CD4-positive, alpha-beta memory T cell (primary cell): ENCODE measurements around the gene CAB39L. TPM values are rescaled to one million over a fixed set of nuclear protein-coding genes. Genes with fewer than 3 reads are reported as not detected.
"Not testable (repeated sequence)": the region's sequence is repeated elsewhere in the genome, so short reads cannot be mapped to it uniquely, and the experiment has no call there.

Experiments
- CTCF ChIA-PET: fragments of 350-600 bp; sonication (Branson Sonifier 250); formaldehyde crosslinking; loops from one replicate; lab custom pipeline; 2021; ENCODE audit warnings: inconsistent platforms; ENCODE audit not compliant: partially characterized antibody; lab: Charles Lee
- POLR2A ChIA-PET: fragments of 350-600 bp; sonication (Branson Sonifier 250); formaldehyde crosslinking; loops from one replicate; lab custom pipeline; 2021; ENCODE audit not compliant: partially characterized antibody; lab: Charles Lee
- DNase-seq, 5 donors: peaks; one replicate each; pipeline versions ENCODE4 v3.0.0 to v3.0.0-alpha.2; 2020 to 2022; ENCODE audit warnings: mixed read lengths in 1 of 5
- H3K27ac ChIP-seq: one replicate; pipeline ENCODE4 v1.7.0; 2013; ENCODE audit warnings: low read depth, low read length
- H3K27me3 ChIP-seq: 2 replicates; pipeline ENCODE4 v1.7.0; 2013; ENCODE audit warnings: mild to moderate bottlenecking, low read length, moderate library complexity; ENCODE audit not compliant: insufficient read depth
- H3K36me3 ChIP-seq: 2 replicates; pipeline ENCODE4 v1.7.0; 2013; ENCODE audit warnings: mild to moderate bottlenecking, low read length, moderate library complexity; ENCODE audit not compliant: insufficient read depth
- H3K4me1 ChIP-seq: 2 replicates; pipeline ENCODE4 v1.7.0; 2013; ENCODE audit warnings: mild to moderate bottlenecking, low read length, moderate library complexity; ENCODE audit not compliant: insufficient read depth
- H3K4me3 ChIP-seq, 2 donors: one replicate each; pipeline ENCODE4 v1.7.0; 2013; ENCODE audit warnings: low read length in 2 of 2, mild to moderate bottlenecking in 1 of 2
- H3K9me3 ChIP-seq, 2 donors: one replicate each; pipeline ENCODE4 v1.7.0; 2013; ENCODE audit warnings: low read length in 2 of 2, control low read depth in 1 of 2; ENCODE audit not compliant: control insufficient read depth in 1 of 2
- H3K27ac Mint-ChIP-seq, 7 donors: one replicate each; pipeline ENCODE4 v1.8.0; 2020 to 2021; ENCODE audit warnings: mixed read lengths in 7 of 7, mild to moderate bottlenecking in 6 of 7, inconsistent platforms in 3 of 7, moderate library complexity in 3 of 7
- H3K27me3 Mint-ChIP-seq, 2 donors: one replicate each; pipeline ENCODE4 v1.8.0; 2020 to 2021; ENCODE audit warnings: mixed read lengths in 2 of 2
- H3K36me3 Mint-ChIP-seq, 2 donors: one replicate each; pipeline ENCODE4 v1.8.0; 2020 to 2021; ENCODE audit warnings: mixed read lengths in 2 of 2, inconsistent platforms in 1 of 2, mild to moderate bottlenecking in 1 of 2
- H3K4me1 Mint-ChIP-seq, 4 donors: one replicate each; pipeline ENCODE4 v1.8.0; 2020 to 2021; ENCODE audit warnings: mixed read lengths in 4 of 4, mild to moderate bottlenecking in 1 of 4
- H3K4me3 Mint-ChIP-seq, 8 donors: one replicate each; pipeline ENCODE4 v1.8.0; 2020 to 2021; ENCODE audit warnings: mixed read lengths in 8 of 8, mild to moderate bottlenecking in 7 of 8, moderate library complexity in 6 of 8, inconsistent platforms in 3 of 8
- H3K9me3 Mint-ChIP-seq, 8 donors: one replicate each; pipeline ENCODE4 v1.8.0; 2020 to 2021; ENCODE audit warnings: mixed read lengths in 8 of 8, mild to moderate bottlenecking in 5 of 8, inconsistent platforms in 3 of 8, moderate library complexity in 1 of 8
- intact Hi-C: fragments of 100-400 bp; cut with micrococcal nuclease; formaldehyde crosslinking; loops from one replicate; pipeline ENCODE4 v1.15.1; 2023
- polyA plus RNA-seq, 2 donors: library from polyadenylated mRNA; unstranded; fragments of 300-500 nt; fragmentation: Illumina TruSeq; gene quantifications; one replicate each; pipeline ENCODE4 v1.2.3, GENCODE V29; 2021
- total RNA-seq, 2 experiments: library from RNA; stranded (reverse); gene quantifications; one replicate each; pipeline ENCODE4 v1.2.3, GENCODE V29; 2021

CAB39L gene
- total and polyA plus RNA-seq, 4 experiments from 2014 or later = 4.1 to 7.7 (median 6.1) TPM

DNA sequence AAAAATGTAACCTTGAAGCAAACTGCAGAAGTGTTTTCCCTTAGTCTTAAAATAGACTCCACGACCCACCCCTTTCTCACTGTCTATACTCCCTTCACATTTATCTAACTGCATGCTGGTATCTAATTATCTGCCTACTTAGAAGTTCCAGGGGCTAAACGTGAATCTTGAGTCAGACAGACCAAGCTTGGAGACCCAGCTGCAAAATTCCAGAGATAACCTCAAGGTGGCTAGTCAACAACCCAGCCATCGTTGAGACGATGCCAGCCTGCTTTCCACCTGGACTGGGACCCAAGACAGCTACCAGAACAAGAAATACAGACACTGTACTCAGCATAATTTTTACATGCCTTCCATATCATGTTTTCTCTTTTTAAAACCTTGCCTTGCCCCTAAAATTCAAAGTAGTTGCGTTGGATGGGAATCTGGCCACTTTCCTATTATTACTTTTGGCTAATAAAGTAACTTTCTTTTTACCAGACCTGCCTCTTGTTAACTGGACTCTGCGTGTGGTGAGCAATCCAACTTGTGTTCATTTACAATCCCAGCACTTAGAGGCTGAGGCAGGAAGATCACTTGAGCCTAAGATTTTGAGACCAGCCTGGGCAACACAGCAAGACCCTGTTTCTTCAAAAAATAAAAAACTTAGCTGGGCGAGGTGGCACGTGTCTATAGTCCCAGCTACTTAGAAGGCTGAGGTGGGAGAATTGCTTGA lies 113.9 kb downstream of the CAB39L start:
- intact Hi-C loops = no loop called here

DNA sequence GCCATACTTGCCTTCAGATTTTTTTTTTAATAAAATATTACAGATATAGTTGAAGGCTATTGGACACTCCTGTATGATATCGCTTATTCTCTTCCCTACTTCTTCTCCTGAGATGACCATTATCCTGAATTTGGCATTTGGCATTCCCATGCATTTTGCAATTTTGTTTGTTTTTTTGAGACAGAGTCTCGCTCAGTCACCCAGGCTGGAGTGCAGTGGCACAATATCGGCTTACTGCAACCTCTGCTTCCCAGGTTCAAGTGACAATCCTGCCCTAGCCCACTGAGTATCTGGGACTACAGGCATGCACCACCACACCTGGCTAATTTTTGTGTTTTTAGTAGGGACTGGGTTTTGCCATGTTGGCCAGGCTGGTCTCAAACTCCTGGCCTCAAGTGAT lies 116.7 kb downstream of the CAB39L start:
- H3K4me3 Mint-ChIP-seq = peak overlapping the region in 1 of 8 donors; percentile 33
- H3K4me1 ChIP-seq, intact Hi-C loops, H3K36me3 Mint-ChIP-seq, H3K27ac Mint-ChIP-seq, H3K27me3 Mint-ChIP-seq, H3K36me3 ChIP-seq, H3K4me1 Mint-ChIP-seq, H3K9me3 Mint-ChIP-seq, H3K9me3 ChIP-seq, H3K27me3 ChIP-seq, CTCF ChIA-PET, H3K4me3 ChIP-seq, POLR2A ChIA-PET, DNase-seq, H3K27ac ChIP-seq: not testable (repeated sequence)

More for the DNA sequence above, 113.9 kb downstream of the CAB39L start:
- ChIA-PET POLR2A (no interaction called here), CTCF (no interaction called here)
- Histone ChIP-seq H3K27me3 (no peaks in the 10 kb centered on the region), H3K27ac (no peak overlapping the region), H3K4me1 (no peaks in the 10 kb centered on the region), H3K9me3 (no peaks in the 10 kb centered on the region), H3K4me3 (no peak overlapping the region), H3K36me3 (no peaks in the 10 kb centered on the region)
- Mint-ChIP-seq H3K36me3 (peaks cover 0 to 3% of the 10 kb centered on the region in 2 donors), H3K4me3 (no peak overlapping the region), H3K4me1 (no peaks in the 10 kb centered on the region), H3K27me3 (peaks cover 0 to 1% of the 10 kb centered on the region in 2 donors), H3K27ac (no peak overlapping the region), H3K9me3 (no peaks in the 10 kb centered on the region)
- no peak for DNase-seq

- ChIA-PET CTCF (no interaction called here), POLR2A (no interaction called here)
- H3K27ac ChIP-seq = no peak overlapping the region
- no peaks in the 10 kb centered on the region for H3K4me1 ChIP-seq
- no peaks in the 10 kb centered on the region for H3K27me3 Mint-ChIP-seq
- H3K9me3 ChIP-seq = no peaks in the 10 kb centered on the region
- no peak overlapping the region for H3K4me3 Mint-ChIP-seq
- H3K36me3 ChIP-seq = no peaks in the 10 kb centered on the region
- intact Hi-C loops = no loop called here
- H3K27me3 ChIP-seq = no peaks in the 10 kb centered on the region
- H3K4me1 Mint-ChIP-seq = peaks cover under 1 to 3% (median 2%) of the 10 kb centered on the region in 4 donors
- no peaks in the 10 kb centered on the region for H3K36me3 Mint-ChIP-seq
- H3K9me3 Mint-ChIP-seq = no peaks in the 10 kb centered on the region
- H3K4me3 ChIP-seq = no peak overlapping the region
- DNase-seq = no peak
- H3K27ac Mint-ChIP-seq = no peak overlapping the region
Observed at GRCh38 chr13:49326222-49326917, 117.5 kb downstream of the CAB39L start.

GRCh38 chr13:49323344-49323743 lies 120.5 kb downstream of the CAB39L start:
- no peak for DNase-seq
- ChIA-PET POLR2A (no interaction called here), CTCF (no interaction called here)
- Mint-ChIP-seq H3K27me3 (no peaks in the 10 kb centered on the region), H3K4me3 (no peak overlapping the region), H3K9me3 (no peaks in the 10 kb centered on the region), H3K4me1 (peaks cover 9 to 13% (median 11%) of the 10 kb centered on the region in 4 donors), H3K36me3 (no peaks in the 10 kb centered on the region), H3K27ac (no peak overlapping the region)
- no peaks in the 10 kb centered on the region for H3K9me3 ChIP-seq
- intact Hi-C loops = no loop called here
- H3K4me1 ChIP-seq = peaks cover 5% of the 10 kb centered on the region
- H3K27me3 ChIP-seq = no peaks in the 10 kb centered on the region
- H3K4me3 ChIP-seq = no peak overlapping the region
- no peaks in the 10 kb centered on the region for H3K36me3 ChIP-seq
- no peak overlapping the region for H3K27ac ChIP-seq

GRCh38 chr13:49322702-49323101 lies 121.2 kb downstream of the CAB39L start:
- H3K4me1 Mint-ChIP-seq = peaks cover 9 to 13% (median 11%) of the 10 kb centered on the region in 4 donors
- no peaks in the 10 kb centered on the region for H3K27me3 Mint-ChIP-seq
- no peaks in the 10 kb centered on the region for H3K36me3 ChIP-seq
- CTCF ChIA-PET = interaction anchor here (0.5 kb wide), 1 partner anchor 101 kb away, joined by 3 read pairs; no protein-coding TSS in a partner anchor
- peaks cover 5% of the 10 kb centered on the region for H3K4me1 ChIP-seq
- no peak overlapping the region for H3K4me3 ChIP-seq
- DNase-seq = no peak
- intact Hi-C loops = no loop called here
- H3K27me3 ChIP-seq = no peaks in the 10 kb centered on the region
- no peak overlapping the region for H3K4me3 Mint-ChIP-seq
- H3K27ac Mint-ChIP-seq = peak overlapping the region in 1 of 7 donors; percentile 23
- POLR2A ChIA-PET = interaction anchor here (1.1 kb wide), 1 partner anchor 105 kb away, joined by 3 read pairs; no protein-coding TSS in a partner anchor
- H3K9me3 ChIP-seq = no peaks in the 10 kb centered on the region
- H3K36me3 Mint-ChIP-seq = peaks cover 0 to 2% of the 10 kb centered on the region in 2 donors
- H3K9me3 Mint-ChIP-seq = no peaks in the 10 kb centered on the region
- H3K27ac ChIP-seq = no peak overlapping the region

DNA sequence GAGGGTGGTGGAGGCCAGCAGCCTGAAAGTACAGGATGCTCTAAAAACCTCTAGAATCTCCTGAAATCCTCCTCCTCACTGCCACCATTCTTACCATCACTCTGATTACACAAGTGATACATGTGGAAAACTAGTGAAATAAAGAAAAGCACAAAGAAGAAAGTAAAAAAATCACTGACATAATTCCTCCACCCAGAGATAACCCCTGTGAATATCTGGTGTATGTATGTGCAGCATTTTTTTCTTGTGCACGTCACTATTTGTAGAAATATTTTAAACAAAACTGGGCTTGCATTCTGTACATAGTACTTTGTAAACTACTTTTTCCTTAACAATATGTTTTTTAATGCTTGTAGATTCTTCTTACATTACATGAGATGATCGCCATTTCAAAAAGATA lies 122.9 kb downstream of the CAB39L start:
- no peak for DNase-seq
- H3K36me3 Mint-ChIP-seq = peaks cover 0 to 7% of the 10 kb centered on the region in 2 donors
- H3K27ac Mint-ChIP-seq = peak overlapping the region in 3 of 7 donors; percentile 31 to 84 (median 55)
- no peak overlapping the region for H3K4me3 ChIP-seq
- ChIA-PET CTCF (no interaction called here), POLR2A (no interaction called here)
- no peak overlapping the region for H3K4me3 Mint-ChIP-seq
- H3K4me1 ChIP-seq = peaks cover 5% of the 10 kb centered on the region
- no peaks in the 10 kb centered on the region for H3K9me3 ChIP-seq
- intact Hi-C loops = no loop called here
- no peaks in the 10 kb centered on the region for H3K27me3 ChIP-seq
- H3K27me3 Mint-ChIP-seq = no peaks in the 10 kb centered on the region
- peaks cover 9 to 13% (median 11%) of the 10 kb centered on the region in 4 donors for H3K4me1 Mint-ChIP-seq
- H3K9me3 Mint-ChIP-seq = no peaks in the 10 kb centered on the region
- H3K36me3 ChIP-seq = no peaks in the 10 kb centered on the region
- no peak overlapping the region for H3K27ac ChIP-seq

- CTCF ChIA-PET = no interaction called here
- DNase-seq = no peak
- Mint-ChIP-seq H3K4me3 (no peak overlapping the region), H3K27ac (peak overlapping the region in 1 of 7 donors; percentile 60), H3K27me3 (no peaks in the 10 kb centered on the region), H3K36me3 (peaks cover 0 to 7% of the 10 kb centered on the region in 2 donors), H3K9me3 (no peaks in the 10 kb centered on the region), H3K4me1 (peaks cover 9 to 13% (median 11%) of the 10 kb centered on the region in 4 donors)
- H3K4me3 ChIP-seq = no peak overlapping the region
- peaks cover 5% of the 10 kb centered on the region for H3K4me1 ChIP-seq
- no peaks in the 10 kb centered on the region for H3K9me3 ChIP-seq
- no peak overlapping the region for H3K27ac ChIP-seq
- H3K27me3 ChIP-seq = no peaks in the 10 kb centered on the region
- intact Hi-C loops = no loop called here
- no peaks in the 10 kb centered on the region for H3K36me3 ChIP-seq
- POLR2A ChIA-PET = no interaction called here
Observed at GRCh38 chr13:49319951-49320350, 123.9 kb downstream of the CAB39L start.
